Measurements from ENCODE around the gene INSR.

DNA sequence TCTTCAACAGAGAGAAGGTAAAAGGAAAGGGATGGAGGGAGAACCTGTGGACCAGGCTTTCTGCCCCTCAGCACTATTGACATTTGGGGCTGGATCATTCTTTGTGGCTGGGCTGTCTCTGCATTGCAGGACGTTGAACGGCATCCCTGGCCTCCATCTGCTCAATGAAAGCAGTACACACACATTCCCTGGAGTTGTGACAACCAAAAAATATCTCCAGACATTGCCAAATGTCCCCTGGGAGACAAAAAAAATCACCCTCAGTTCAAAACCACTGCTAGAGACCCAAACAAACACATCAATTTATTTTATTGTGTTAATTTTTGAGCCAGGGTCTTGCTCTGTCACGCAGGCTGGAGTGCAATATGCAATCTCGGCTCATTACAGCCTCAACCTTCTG is 43.3 kb downstream of the INSR start:
- TF ChIP-seq GABPA (IDR thresholded peaks at IDR 0.05; ENCODE audit: low read depth) (no peak), CTCF (IDR thresholded peaks at IDR 0.05; ENCODE audit: insufficient read depth, low read length) (no peak), POLR2AphosphoS5 (IDR thresholded peaks at IDR 0.05; ENCODE audit: low read depth) (no peak)
